Type B pancreatic cell (in vitro differentiated cells): ENCODE data around the gene ZNF70. TPM values are rescaled to one million over a fixed set of nuclear protein-coding genes. Genes with fewer than 3 reads are reported as not detected.

Source experiments
- DNase-seq: peaks from one replicate; pipeline ENCODE4 v3.0.0; 2021; ENCODE audit warnings: mixed read lengths; ENCODE audit not compliant: unreplicated experiment; ENCODE audit errors: extremely low spot score
- H3K27ac Mint-ChIP-seq: 2 replicates; pipeline ENCODE4 v1.8.0; 2021; ENCODE audit warnings: mild to moderate bottlenecking, mixed read lengths
- H3K27me3 Mint-ChIP-seq: 2 replicates; pipeline ENCODE4 v1.8.0; 2021; ENCODE audit warnings: mixed read lengths
- H3K36me3 Mint-ChIP-seq: 2 replicates; pipeline ENCODE4 v1.8.0; 2021; ENCODE audit warnings: mixed read lengths
- H3K4me1 Mint-ChIP-seq: one replicate; pipeline ENCODE4 v1.8.0; 2021; ENCODE audit warnings: mixed read lengths; ENCODE audit not compliant: unreplicated experiment
- H3K4me3 Mint-ChIP-seq: 2 replicates; pipeline ENCODE4 v1.8.0; 2021; ENCODE audit warnings: mild to moderate bottlenecking, mixed read lengths
- H3K9me3 Mint-ChIP-seq: 2 replicates; pipeline ENCODE4 v1.8.0; 2021; ENCODE audit warnings: mixed read lengths
- CTCF ChIP-seq: fragments of 200-600 bp; sonication (generic); conservative IDR thresholded peaks from 2 replicates; pipeline ENCODE4 v1.5.0; 2021; ENCODE audit warnings: antibody characterized with exemption, mild to moderate bottlenecking
- total RNA-seq: library from RNA; stranded (reverse); gene quantifications from 2 replicates; pipeline ENCODE4 v1.2.1, GENCODE V29; 2021; ENCODE audit warnings: low replicate concordance

ZNF70 gene
- total RNA-seq, 1 donor from 2014 or later = 12.3 TPM

- no peaks in the 10 kb centered on the region for H3K27me3 Mint-ChIP-seq
- H3K27ac Mint-ChIP-seq = no peak overlapping the region
- no peak for DNase-seq
- H3K36me3 Mint-ChIP-seq = no peaks in the 10 kb centered on the region
- peak overlapping the region; percentile 78 for H3K4me3 Mint-ChIP-seq
- H3K4me1 Mint-ChIP-seq = peaks cover 7% of the 10 kb centered on the region
- no peaks in the 10 kb centered on the region for H3K9me3 Mint-ChIP-seq
- no peak for TF ChIP-seq CTCF
These were observed 16.4 kb upstream of the ZNF70 start for GRCh38 chr22:23767303-23767672.

DNA sequence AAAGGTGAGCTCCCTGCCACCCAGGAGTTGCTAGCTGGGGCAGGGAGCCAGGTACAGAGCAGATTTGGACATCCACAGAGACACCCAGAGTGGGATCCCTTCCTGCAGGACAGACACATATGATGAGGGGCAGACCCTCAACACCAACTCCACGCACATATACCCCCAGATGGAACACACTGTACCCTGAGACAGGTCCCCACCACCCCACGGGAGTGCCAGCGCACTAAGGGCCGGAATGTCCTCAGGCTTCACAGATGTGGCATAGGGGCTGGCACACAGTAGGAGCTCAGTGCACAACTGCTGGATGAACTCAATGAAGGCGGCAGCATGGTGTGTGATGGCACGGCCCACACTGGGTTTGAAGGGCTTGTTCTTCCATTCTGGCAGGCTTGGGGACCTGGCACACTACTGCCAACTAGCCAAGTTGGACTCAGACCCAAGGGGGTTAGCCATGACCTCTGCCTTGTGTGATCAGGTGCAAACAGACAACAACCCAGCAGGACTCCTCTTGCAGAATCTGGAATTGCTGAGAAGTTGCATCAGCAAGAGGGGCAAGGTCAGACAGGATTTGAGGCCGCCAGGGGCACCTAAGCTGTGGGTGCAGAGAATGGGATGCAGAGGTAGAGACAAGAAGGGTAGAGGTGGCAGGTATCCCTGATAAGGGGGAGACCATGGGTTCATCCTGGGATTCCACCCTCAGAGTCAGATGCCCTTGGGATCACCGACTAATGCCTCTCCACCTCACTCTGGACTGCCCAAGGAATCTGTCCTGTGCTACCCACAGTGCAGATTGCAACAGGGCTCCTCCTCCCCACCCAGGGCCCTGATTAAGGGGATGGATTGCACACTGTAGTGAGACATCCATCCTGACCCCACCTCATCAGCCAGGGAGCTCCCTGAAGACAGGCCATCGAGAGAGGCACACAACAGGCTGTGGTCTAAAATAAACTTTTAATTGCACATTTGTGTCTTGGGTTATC, 14.3 kb upstream of the ZNF70 start:
- DNase-seq = no peak
- Mint-ChIP-seq H3K4me3 (peak overlapping the region; percentile 66), H3K27ac (no peak overlapping the region), H3K36me3 (no peaks in the 10 kb centered on the region), H3K27me3 (no peaks in the 10 kb centered on the region), H3K9me3 (no peaks in the 10 kb centered on the region), H3K4me1 (peaks cover 4% of the 10 kb centered on the region)
- no peak for TF ChIP-seq CTCF

- Mint-ChIP-seq H3K4me1 (peaks cover 4% of the 10 kb centered on the region), H3K4me3 (peak overlapping the region; percentile 47), H3K27me3 (no peaks in the 10 kb centered on the region), H3K27ac (no peak overlapping the region), H3K9me3 (no peaks in the 10 kb centered on the region), H3K36me3 (no peaks in the 10 kb centered on the region)
- TF ChIP-seq CTCF = no peak
- DNase-seq = no peak
These were observed 13.0 kb upstream of the ZNF70 start for GRCh38 chr22:23763954-23764353.

DNA sequence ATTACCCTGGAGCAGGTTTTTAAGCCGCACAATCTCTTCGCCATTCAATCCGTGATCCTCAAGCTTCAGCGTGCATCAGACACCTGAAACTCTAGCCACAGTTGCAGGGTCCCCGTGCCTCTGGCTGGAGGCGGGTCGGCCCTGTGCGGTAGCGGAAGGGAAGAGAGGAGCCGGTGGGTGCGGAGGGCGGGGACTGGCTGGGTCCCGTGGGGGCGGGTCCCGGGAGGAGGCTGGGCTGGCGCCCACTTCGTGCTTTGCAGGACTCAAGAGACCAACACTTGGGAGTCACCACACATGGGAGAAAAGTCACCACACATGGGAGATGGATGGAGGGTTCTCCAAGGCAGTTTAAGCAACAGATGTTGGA, 12.7 kb upstream of the ZNF70 start:
- no peak for DNase-seq
- TF ChIP-seq CTCF = no peak
- Mint-ChIP-seq H3K9me3 (no peaks in the 10 kb centered on the region), H3K27me3 (no peaks in the 10 kb centered on the region), H3K4me3 (peak overlapping the region; percentile 47), H3K27ac (no peak overlapping the region), H3K36me3 (no peaks in the 10 kb centered on the region), H3K4me1 (peaks cover 4% of the 10 kb centered on the region)

DNA sequence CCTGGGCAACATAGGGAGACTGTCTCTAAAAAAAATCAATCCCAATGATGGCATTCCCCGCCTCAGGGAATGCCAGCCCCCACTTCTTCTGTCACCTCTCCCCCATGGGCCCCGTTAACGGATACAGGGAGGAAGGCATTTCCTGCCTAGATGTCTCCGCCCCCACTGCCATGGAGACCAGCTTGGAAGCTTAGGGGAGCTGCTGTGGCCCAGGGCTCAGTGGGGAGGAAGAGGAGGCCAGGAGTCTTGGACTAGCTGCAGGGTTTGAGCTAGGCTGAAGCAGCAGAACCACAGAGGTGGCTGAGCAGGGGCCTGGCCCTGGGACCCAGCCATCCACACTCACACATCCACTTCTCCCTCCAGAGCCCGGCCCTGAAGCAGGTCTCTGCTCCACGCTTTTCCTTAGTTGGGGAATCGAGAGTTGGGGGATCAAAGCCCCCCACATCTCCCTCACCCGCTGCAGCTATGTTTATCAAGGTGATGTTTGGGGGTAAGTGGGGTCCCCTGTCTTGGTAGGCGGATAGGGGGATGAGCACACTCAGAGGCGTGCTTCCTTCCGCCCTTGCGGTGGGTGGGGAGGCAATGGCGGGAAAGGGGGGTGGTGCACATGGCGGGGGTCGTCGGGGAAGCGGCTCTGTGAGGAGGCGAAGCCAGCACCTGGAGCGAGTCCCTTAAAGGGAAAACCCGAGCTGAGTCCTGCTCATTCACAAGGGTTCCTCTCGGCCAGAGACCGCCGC, 12.1 kb upstream of the ZNF70 start, which contains the start of gene C22orf15:
Gene C22orf15, plus strand, starts transcription at position 149 of the 737 bp plus-strand sequence. Its CDS starts 317 bp downstream, at position 466.
- no peaks in the 10 kb centered on the region for H3K36me3 Mint-ChIP-seq
- TF ChIP-seq CTCF = no peak
- no peaks in the 10 kb centered on the region for H3K9me3 Mint-ChIP-seq
- H3K4me3 Mint-ChIP-seq = peak within 1 kb of the TSS; percentile 47
- DNase-seq = no peak
- no peaks in the 10 kb centered on the region for H3K27me3 Mint-ChIP-seq
- H3K27ac Mint-ChIP-seq = no peak within 1 kb of the TSS
- H3K4me1 Mint-ChIP-seq = peaks cover 4% of the 10 kb centered on the region
